SH-SY5Y (cell line): ENCODE results near the gene ZFPM1.

Source experiments
- GATA2 ChIP-seq: IDR thresholded peaks from 2 replicates; pipeline ENCODE4 v1.6.1; 2011; ENCODE audit warnings: mild to moderate bottlenecking, low read depth, low read length
- GATA3 ChIP-seq: IDR thresholded peaks from 2 replicates; pipeline ENCODE4 v1.6.1; 2011; ENCODE audit warnings: low read depth, mild to moderate bottlenecking, low read length, moderate library complexity

DNA sequence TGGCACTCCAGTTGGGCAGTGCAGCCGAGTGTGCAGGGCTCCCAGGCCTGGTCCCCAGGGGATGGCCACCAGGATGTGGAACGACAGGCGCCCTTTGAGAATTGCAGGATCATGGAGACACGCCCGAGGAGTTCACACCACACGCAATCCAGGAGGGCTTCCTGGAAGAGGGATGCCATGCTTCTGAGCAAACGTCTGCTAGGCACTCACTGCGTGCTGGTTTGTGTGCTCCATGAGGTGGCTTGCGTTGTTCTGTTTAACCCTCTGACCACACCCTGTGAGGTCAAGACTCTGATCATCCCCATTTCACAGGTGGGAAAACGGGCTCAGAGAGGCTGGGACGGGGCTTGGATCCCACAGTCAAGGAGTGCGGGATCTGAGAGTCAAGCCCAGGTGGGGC, 32.6 kb upstream of the ZFPM1 start:
- TF ChIP-seq GATA3 (no peak), GATA2 (no peak)
